Heart right ventricle (tissue), 16 donors: ENCODE results near the gene RNF225. TPM values are rescaled to one million over a fixed set of nuclear protein-coding genes. Genes with fewer than 3 reads are reported as not detected.
A peak's percentile ranks its signal among the peaks of the same experiment; 100 is the strongest.
"Not testable (repeated sequence)": the region's sequence is repeated elsewhere in the genome, so short reads cannot be mapped to it uniquely, and the experiment has no call there.

Experiments
- ATAC-seq, 8 donors: fragments of 200-7000 bp; cut with Tn5 transposase; one replicate each; pipeline ENCODE4 v1.9.1; 2020; ENCODE audit warnings: mild to moderate bottlenecking in 8 of 8, moderate library complexity in 8 of 8, moderate number of reproducible peaks in 1 of 8
- DNase-seq, 2 donors: peaks; one replicate each; pipeline ENCODE4 v3.0.0-alpha.2; 2020
- H3K27ac ChIP-seq, 10 donors: fragments of 200-600 bp; sonication (generic) in 2 of 10; one replicate each; pipeline versions ENCODE4 v1.5.0 to v1.8.0; 2020 to 2022; ENCODE audit warnings: mild to moderate bottlenecking in 3 of 10
- H3K27me3 ChIP-seq, 7 donors: fragments of 200-600 bp; one replicate each; pipeline ENCODE4 v1.8.0; 2021 to 2022; ENCODE audit warnings: mild to moderate bottlenecking in 2 of 7
- H3K36me3 ChIP-seq, 9 donors: fragments of 200-600 bp; sonication (generic) in 1 of 9; one replicate each; pipeline versions ENCODE4 v1.5.0 to v1.8.0; 2020 to 2022; ENCODE audit warnings: mild to moderate bottlenecking in 2 of 9
- H3K4me1 ChIP-seq, 9 donors: fragments of 200-600 bp; sonication (generic) in 1 of 9; one replicate each; pipeline versions ENCODE4 v1.5.0 to v1.8.0; 2020 to 2022; ENCODE audit warnings: mild to moderate bottlenecking in 4 of 9
- H3K4me3 ChIP-seq, 10 donors: fragments of 200-600 bp; sonication (generic) in 2 of 10; one replicate each; pipeline versions ENCODE4 v1.5.0 to v1.8.0; 2020 to 2022; ENCODE audit warnings: mild to moderate bottlenecking in 7 of 10, moderate library complexity in 2 of 10
- H3K9me3 ChIP-seq, 11 donors: fragments of 200-600 bp in 10 of 11; sonication (generic) in 2 of 11; one replicate each; pipeline versions ENCODE4 v1.5.0 to v1.8.0; 2013 to 2022; ENCODE audit warnings: mild to moderate bottlenecking in 2 of 11, control low read depth in 1 of 11, moderate library complexity in 1 of 11
- WGBS, 2 donors: extraction: QIAGEN DNeasy Blood & Tissue Kit; methylation state at CpG; one replicate each; pipeline ENCODE4 v1.1.7; 2013; ENCODE audit warnings: inconsistent platforms in 1 of 2; 5-methylcytosine and 5-hydroxymethylcytosine counted together
- intact Hi-C, 10 donors: fragments of 100-400 bp; cut with DNase I; formaldehyde crosslinking; loops; one replicate each; pipeline versions ENCODE4 v1.11.1 to v1.14.2; 2022
- microRNA-seq, 2 donors: library from miRNA; unstranded; fragments of <30 nt; microRNA quantifications; one replicate each; pipeline ENCODE4 v1.2.0, GENCODE V29; 2021
- polyA plus RNA-seq, 2 donors: library from polyadenylated mRNA; stranded (reverse); fragments of 200-250 nt; gene quantifications; one replicate each; pipeline ENCODE4 v1.2.3, GENCODE V29; 2013
- total RNA-seq, 10 donors: library from RNA; stranded (reverse); fragmentation: NEBNext Ultra II Directional in 3 of 10; extraction: Animal tissue kit (Norgen Biotek cat#: 25700) in 3 of 10; gene quantifications; one replicate each; pipeline versions ENCODE4 v1.2.1 to v1.2.4, GENCODE V29; 2021 to 2023
- TF ChIP-seq, protein P1 (sequence below), 9 donors: fragments of 200-600 bp; sonication (generic) in 2 of 9; IDR thresholded peaks; one replicate each; pipeline versions ENCODE4 v1.5.0 to v1.8.0; 2021 to 2022; ENCODE audit warnings: antibody characterized with exemption in 9 of 9, mild to moderate bottlenecking in 5 of 9, moderate library complexity in 1 of 9
- donor health status: Arrhythmogenic right ventricular cardiomyopathy.
- donor health status: ischemic (EF 13 %, LVEDD 7.1; RV severe dilation, severe dysfunction).
- donor health status: healthy with polysubstance abuse.
- donor health status: DM: no; HTN: yes; CAD: no.
- donor health status: DM: no; HTN: no; CAD: no.
- donor health status: ischemic (EF 25% LVEDD 6.9; RV normal size, moderate dysfunction).
- donor health status: ischemic (EF 25% LVEDD 5.7; RV mildly dilated, moderate dysfunction).
- donor health status: healthy.
- donor health status: DM: yes; HTN: yes; CAD: no.
- donor health status: Ischemic cardiomyopathy.
- donor health status: ischemic (EF 35%, LVEDD 5.7; RV mildly dilated, moderate dysfunction).
- donor health status: nonischemic (EF 11% LVEDD 7.7; RV severe dilation, severe dysfunction).
- donor health status: DM: yes; HTN: yes; CAD: no.
- donor health status: PGD.
- donor health status: ischemic (EF 29% LVEDD 5.4; RV normal size, mild dysfunction).
- donor health status: nonischemic (EF 23%, LVEDD 6.1; RV moderate dilation, normal function).

RNF225 gene
- total and polyA plus RNA-seq, 12 donors, result not detected

- Histone ChIP-seq H3K36me3 (peaks cover 0 to 36% (median 17%) of the 10 kb centered on the region in 9 donors), H3K9me3 (peaks cover 0 to 46% (median 19%) of the 10 kb centered on the region in 11 donors), H3K27me3 (no peaks in the 10 kb centered on the region), H3K4me3 (peak overlapping the region; percentile 37 to 95 (median 70)), H3K4me1 (peaks cover 4 to 26% (median 18%) of the 10 kb centered on the region in 9 donors), H3K27ac (peak overlapping the region in 9 of 10 donors; percentile 51 to 89 (median 78))
- TF ChIP-seq, protein P1, sequence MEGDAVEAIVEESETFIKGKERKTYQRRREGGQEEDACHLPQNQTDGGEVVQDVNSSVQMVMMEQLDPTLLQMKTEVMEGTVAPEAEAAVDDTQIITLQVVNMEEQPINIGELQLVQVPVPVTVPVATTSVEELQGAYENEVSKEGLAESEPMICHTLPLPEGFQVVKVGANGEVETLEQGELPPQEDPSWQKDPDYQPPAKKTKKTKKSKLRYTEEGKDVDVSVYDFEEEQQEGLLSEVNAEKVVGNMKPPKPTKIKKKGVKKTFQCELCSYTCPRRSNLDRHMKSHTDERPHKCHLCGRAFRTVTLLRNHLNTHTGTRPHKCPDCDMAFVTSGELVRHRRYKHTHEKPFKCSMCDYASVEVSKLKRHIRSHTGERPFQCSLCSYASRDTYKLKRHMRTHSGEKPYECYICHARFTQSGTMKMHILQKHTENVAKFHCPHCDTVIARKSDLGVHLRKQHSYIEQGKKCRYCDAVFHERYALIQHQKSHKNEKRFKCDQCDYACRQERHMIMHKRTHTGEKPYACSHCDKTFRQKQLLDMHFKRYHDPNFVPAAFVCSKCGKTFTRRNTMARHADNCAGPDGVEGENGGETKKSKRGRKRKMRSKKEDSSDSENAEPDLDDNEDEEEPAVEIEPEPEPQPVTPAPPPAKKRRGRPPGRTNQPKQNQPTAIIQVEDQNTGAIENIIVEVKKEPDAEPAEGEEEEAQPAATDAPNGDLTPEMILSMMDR (IDR thresholded peaks at IDR 0.05), result no peak
- DNase-seq (no peak), ATAC-seq (peak in 6 of 8 donors; percentile 2 to 48 (median 4))
- intact Hi-C loops, result loop anchor here in 2 of 10 donors (1.0 to 2.0 kb wide), 3 partner anchors 11 to 32 kb away; partner anchors contain the start of genes ZNF324 (in 1 of the 2), ZNF324B (in 1 of the 2) and ZNF584 (in 1 of the 2)
- WGBS, 2 donors, result 9 to 13% methylated on average over 31 of the region's 31 CpGs
These were observed 45.1 kb downstream of the RNF225 start for GRCh38 chr19:58440556-58440955.

DNA sequence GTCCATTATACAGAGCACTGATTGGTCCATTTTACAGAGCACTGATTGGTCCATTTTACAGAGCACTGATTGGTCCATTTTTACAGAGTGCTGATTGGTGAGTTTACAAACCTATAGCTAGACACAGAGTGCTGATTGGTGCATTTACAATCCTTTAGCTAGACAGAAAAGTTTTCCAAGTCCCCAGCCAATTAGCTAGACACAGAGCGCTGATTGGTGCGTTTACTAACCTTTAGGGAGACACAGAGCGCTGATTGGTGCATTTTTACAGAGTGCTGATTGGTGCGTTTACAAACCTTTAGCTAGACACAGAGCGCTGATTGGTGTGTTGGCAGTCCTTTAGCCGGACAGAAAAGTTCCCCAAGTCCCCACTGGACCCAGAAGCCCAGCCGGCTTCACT, 47.5 kb downstream of the RNF225 start:
- Histone ChIP-seq H3K4me1 (peaks cover 4 to 26% (median 18%) of the 10 kb centered on the region in 9 donors), H3K9me3 (peaks cover 0 to 21% (median 5%) of the 10 kb centered on the region in 11 donors), H3K36me3 (peaks cover 0 to 11% (median 0%) of the 10 kb centered on the region in 9 donors)
- ATAC-seq, H3K4me3 ChIP-seq, H3K27me3 ChIP-seq, DNase-seq, H3K27ac ChIP-seq, intact Hi-C loops: not testable (repeated sequence)
- WGBS, 2 donors, result 86 to 91% methylated on average over 7 of the region's 7 CpGs

Small RNA genes lying within 50 kb of the gene (microRNA-seq; reads per million reads assigned to microRNA genes)
- 0.60 to 1.0 reads per million in 2 donors for gene MIR4754

Other genes with a start within 250 kb of the RNF225 start
- gene ZNF329, start 244.9 kb upstream of the RNF225 start, total RNA-seq, result 1 to 10 TPM; 6.5 to 9.7 (median 7.9) TPM
- gene ZNF329, start 244.9 kb upstream of the RNF225 start, polyA plus RNA-seq, result 1 to 10 TPM; 2.3 to 5.4 TPM
- 10 to 100 TPM; 18.4 to 27.6 (median 22.9) TPM for gene ZNF274, start 212.6 kb upstream of the RNF225 start, total RNA-seq
- 10 to 100 TPM; 13.8 to 26.0 TPM for gene ZNF274, start 212.6 kb upstream of the RNF225 start, polyA plus RNA-seq
- gene ZNF544, start 166.7 kb upstream of the RNF225 start, total RNA-seq, result 10 to 100 TPM; 19.2 to 35.0 (median 23.7) TPM
- 10 to 100 TPM; 20.6 to 20.7 TPM for gene ZNF544, start 166.7 kb upstream of the RNF225 start, polyA plus RNA-seq
- gene ZNF8, start 116.7 kb upstream of the RNF225 start, total RNA-seq, result 1 to 10 TPM; 4.4 to 6.2 (median 5.6) TPM
- gene ZNF8, start 116.7 kb upstream of the RNF225 start, polyA plus RNA-seq, result 1 to 10 TPM; 1.4 to 4.2 TPM
- 10 to 100 TPM; 14.4 to 28.7 (median 17.7) TPM for gene ERVK3-1, start 90.3 kb upstream of the RNF225 start, total RNA-seq
- gene ERVK3-1, start 90.3 kb upstream of the RNF225 start, polyA plus RNA-seq, result 10 to 100 TPM; 28.6 to 57.5 TPM
- 1 to 10 TPM; 1.2 to 2.1 (median 1.4) TPM for gene ZSCAN22, start 68.7 kb upstream of the RNF225 start, total RNA-seq
- gene ZSCAN22, start 68.7 kb upstream of the RNF225 start, polyA plus RNA-seq, result under 1 TPM; 0.80 to 0.87 TPM
- gene A1BG, start 42.2 kb upstream of the RNF225 start, total RNA-seq, result 1 to 10 TPM in 9 of 10 donors, under 1 TPM in 1; 0.80 to 5.5 (median 2.0) TPM
- 1 to 10 TPM; 9.6 TPM for gene A1BG, start 42.2 kb upstream of the RNF225 start, polyA plus RNA-seq
- under 1 TPM in 9 of 10 donors, not detected in 1; 0.14 to 0.73 (median 0.30) TPM for gene ZNF497, start 32.9 kb upstream of the RNF225 start, total RNA-seq
- gene ZNF497, start 32.9 kb upstream of the RNF225 start, polyA plus RNA-seq, result under 1 TPM; 0.22 to 0.33 TPM
- under 1 TPM; 0.11 to 0.90 (median 0.41) TPM for gene ZNF837, start 14.6 kb upstream of the RNF225 start, total RNA-seq
- gene ZNF837, start 14.6 kb upstream of the RNF225 start, polyA plus RNA-seq, result under 1 TPM; 0.36 to 0.88 TPM
- gene RPS5, start 8.4 kb upstream of the RNF225 start, total RNA-seq, result 100 to 1,000 TPM; 360 to 610 (median 413) TPM
- 1,000 to 10,000 TPM in 1 of 2 donors, 100 to 1,000 TPM in 1; 430 to 2,053 TPM for gene RPS5, start 8.4 kb upstream of the RNF225 start, polyA plus RNA-seq
- gene ZNF584, start 13.0 kb downstream of the RNF225 start, total RNA-seq, result 10 to 100 TPM; 12.7 to 20.4 (median 17.6) TPM
- 10 to 100 TPM in 1 of 2 donors, 1 to 10 TPM in 1; 6.5 to 15.9 TPM for gene ZNF584, start 13.0 kb downstream of the RNF225 start, polyA plus RNA-seq
- 1 to 10 TPM; 3.6 to 6.7 (median 5.1) TPM for gene ZNF132, start 44.5 kb downstream of the RNF225 start, total RNA-seq
- 1 to 10 TPM; 1.1 to 1.3 TPM for gene ZNF132, start 44.5 kb downstream of the RNF225 start, polyA plus RNA-seq
- gene ZNF324B, start 56.0 kb downstream of the RNF225 start, total RNA-seq, result 1 to 10 TPM; 1.9 to 5.2 (median 3.2) TPM
- 1 to 10 TPM; 1.4 to 1.6 TPM for gene ZNF324B, start 56.0 kb downstream of the RNF225 start, polyA plus RNA-seq
- 1 to 10 TPM; 3.8 to 6.1 (median 5.1) TPM for gene ZNF324, start 71.4 kb downstream of the RNF225 start, total RNA-seq
- gene ZNF324, start 71.4 kb downstream of the RNF225 start, polyA plus RNA-seq, result 1 to 10 TPM; 2.6 to 4.0 TPM
- 1 to 10 TPM; 4.2 to 7.0 (median 5.1) TPM for gene ZNF446, start 80.7 kb downstream of the RNF225 start, total RNA-seq
- gene ZNF446, start 80.7 kb downstream of the RNF225 start, polyA plus RNA-seq, result 10 to 100 TPM in 1 of 2 donors, 1 to 10 TPM in 1; 7.1 to 11.1 TPM
- gene SLC27A5, start 116.3 kb downstream of the RNF225 start, total RNA-seq, result 1 to 10 TPM; 2.2 to 4.9 (median 3.9) TPM
- 1 to 10 TPM; 7.4 to 7.9 TPM for gene SLC27A5, start 116.3 kb downstream of the RNF225 start, polyA plus RNA-seq
- gene ZBTB45, start 124.2 kb downstream of the RNF225 start, total RNA-seq, result 10 to 100 TPM in 5 of 10 donors, 1 to 10 TPM in 5; 7.7 to 13.3 (median 9.7) TPM
- gene ZBTB45, start 124.2 kb downstream of the RNF225 start, polyA plus RNA-seq, result 1 to 10 TPM; 7.1 to 8.7 TPM
- 100 to 1,000 TPM; 121 to 163 (median 150) TPM for gene TRIM28, start 148.4 kb downstream of the RNF225 start, total RNA-seq
- 100 to 1,000 TPM; 105 to 129 TPM for gene TRIM28, start 148.4 kb downstream of the RNF225 start, polyA plus RNA-seq
- gene CHMP2A, start 159.4 kb downstream of the RNF225 start, total RNA-seq, result 100 to 1,000 TPM; 123 to 151 (median 131) TPM
- gene CHMP2A, start 159.4 kb downstream of the RNF225 start, polyA plus RNA-seq, result 100 to 1,000 TPM; 239 to 349 TPM
- 100 to 1,000 TPM; 107 to 146 (median 122) TPM for gene UBE2M, start 163.0 kb downstream of the RNF225 start, total RNA-seq
- 100 to 1,000 TPM in 1 of 2 donors, 10 to 100 TPM in 1; 45.4 to 115 TPM for gene UBE2M, start 163.0 kb downstream of the RNF225 start, polyA plus RNA-seq
- gene MZF1, start 177.7 kb downstream of the RNF225 start, total RNA-seq, result 10 to 100 TPM in 2 of 10 donors, 1 to 10 TPM in 8; 4.4 to 12.0 (median 8.3) TPM
- 10 to 100 TPM in 1 of 2 donors, 1 to 10 TPM in 1; 7.6 to 28.0 TPM for gene MZF1, start 177.7 kb downstream of the RNF225 start, polyA plus RNA-seq